Trophoblast cell (in vitro differentiated cells and primary cell): ENCODE results near the gene IKZF3.

Experiments used
- DNase-seq, 2 donors: peaks; one replicate each; pipeline ENCODE4 v3.0.0-alpha.2; 2016
- H2AFZ ChIP-seq: 2 replicates; pipeline ENCODE4 v1.6.1; 2013; ENCODE audit warnings: low read length, moderate library complexity, mild to moderate bottlenecking; ENCODE audit not compliant: insufficient read depth, poor library complexity
- H2AK5ac ChIP-seq: 2 replicates; pipeline ENCODE4 v1.6.1; 2013; ENCODE audit warnings: mild to moderate bottlenecking, low read length
- H2BK120ac ChIP-seq: 2 replicates; pipeline ENCODE4 v1.6.1; 2013; ENCODE audit warnings: low read length, mild to moderate bottlenecking, moderate library complexity; ENCODE audit not compliant: insufficient read depth, poor library complexity
- H2BK12ac ChIP-seq: 2 replicates; pipeline ENCODE4 v1.6.1; 2013; ENCODE audit warnings: mild to moderate bottlenecking, low read length, moderate library complexity
- H2BK5ac ChIP-seq: 2 replicates; pipeline ENCODE4 v1.6.1; 2013; ENCODE audit warnings: low read length, low read depth, moderate library complexity, mild to moderate bottlenecking; ENCODE audit not compliant: poor library complexity
- H3K14ac ChIP-seq: 2 replicates; pipeline ENCODE4 v1.6.1; 2013; ENCODE audit warnings: mild to moderate bottlenecking, low read length
- H3K18ac ChIP-seq: 2 replicates; pipeline ENCODE4 v1.6.1; 2013; ENCODE audit warnings: mild to moderate bottlenecking, low read length
- H3K23ac ChIP-seq: 2 replicates; pipeline ENCODE4 v1.6.1; 2013; ENCODE audit warnings: low read length
- H3K27ac ChIP-seq: 2 replicates; pipeline ENCODE4 v1.5.1; 2013; ENCODE audit warnings: low read depth, mild to moderate bottlenecking, inconsistent platforms, low read length, moderate library complexity
- H3K27me3 ChIP-seq: 2 replicates; pipeline ENCODE4 v1.6.1; 2013; ENCODE audit warnings: inconsistent platforms, mild to moderate bottlenecking, low read length, moderate library complexity; ENCODE audit not compliant: insufficient read depth
- H3K36me3 ChIP-seq, 2 experiments: 1 replicate in 1 of 2; 2 replicates in 1 of 2; pipeline ENCODE4 v1.6.1; 2013; ENCODE audit warnings: low read length in 2 of 2, mild to moderate bottlenecking in 2 of 2, moderate library complexity in 1 of 2; ENCODE audit not compliant: insufficient read depth in 2 of 2, control insufficient read depth in 1 of 2
- H3K4ac ChIP-seq: 2 replicates; pipeline ENCODE4 v1.6.1; 2013; ENCODE audit warnings: low read depth, mild to moderate bottlenecking, low read length, moderate library complexity
- H3K4me1 ChIP-seq, 2 experiments: 1 replicate in 1 of 2; 2 replicates in 1 of 2; pipeline ENCODE4 v1.6.1; 2013; ENCODE audit warnings: low read length in 2 of 2, mild to moderate bottlenecking in 2 of 2, moderate library complexity in 1 of 2; ENCODE audit not compliant: insufficient read depth in 2 of 2, control insufficient read depth in 1 of 2
- H3K4me2 ChIP-seq: 2 replicates; pipeline ENCODE4 v1.6.1; 2013; ENCODE audit warnings: inconsistent platforms, mild to moderate bottlenecking, low read length, moderate library complexity
- H3K4me3 ChIP-seq: 2 replicates; pipeline ENCODE4 v1.5.1; 2013; ENCODE audit warnings: mild to moderate bottlenecking, low read depth, low read length, inconsistent platforms
- H3K79me1 ChIP-seq: one replicate; pipeline ENCODE4 v1.6.1; 2013; ENCODE audit warnings: low read length
- H3K79me2 ChIP-seq: 2 replicates; pipeline ENCODE4 v1.6.1; 2013; ENCODE audit warnings: low read length, mild to moderate bottlenecking; ENCODE audit not compliant: control insufficient read depth, insufficient read depth, poor library complexity
- H3K9ac ChIP-seq: 2 replicates; pipeline ENCODE4 v1.6.1; 2013; ENCODE audit warnings: mild to moderate bottlenecking, low read length
- H3K9me3 ChIP-seq: 2 replicates; pipeline ENCODE4 v1.6.1; 2013; ENCODE audit warnings: low read depth, mild to moderate bottlenecking, control low read depth, inconsistent platforms, low read length; ENCODE audit not compliant: insufficient read depth
- H4K12ac ChIP-seq: 2 replicates; pipeline ENCODE4 v1.6.1; 2013; ENCODE audit warnings: low read depth, mild to moderate bottlenecking, low read length, moderate library complexity
- H4K8ac ChIP-seq: 2 replicates; pipeline ENCODE4 v1.6.1; 2013; ENCODE audit warnings: low read depth, mild to moderate bottlenecking, low read length, moderate library complexity
- H4K91ac ChIP-seq: one replicate; pipeline ENCODE4 v1.6.1; 2013; ENCODE audit warnings: low read depth, mild to moderate bottlenecking, low read length, moderate library complexity
- WGBS: extraction: QIAGEN DNeasy Blood & Tissue Kit; methylation state at CpG from one replicate; pipeline ENCODE4 v1.1.7; 2013; ENCODE audit warnings: missing lambda C conversion rate; ENCODE audit not compliant: insufficient read length, insufficient coverage; ENCODE audit errors: extremely low coverage; 5-methylcytosine and 5-hydroxymethylcytosine counted together

IKZF3 gene

DNA sequence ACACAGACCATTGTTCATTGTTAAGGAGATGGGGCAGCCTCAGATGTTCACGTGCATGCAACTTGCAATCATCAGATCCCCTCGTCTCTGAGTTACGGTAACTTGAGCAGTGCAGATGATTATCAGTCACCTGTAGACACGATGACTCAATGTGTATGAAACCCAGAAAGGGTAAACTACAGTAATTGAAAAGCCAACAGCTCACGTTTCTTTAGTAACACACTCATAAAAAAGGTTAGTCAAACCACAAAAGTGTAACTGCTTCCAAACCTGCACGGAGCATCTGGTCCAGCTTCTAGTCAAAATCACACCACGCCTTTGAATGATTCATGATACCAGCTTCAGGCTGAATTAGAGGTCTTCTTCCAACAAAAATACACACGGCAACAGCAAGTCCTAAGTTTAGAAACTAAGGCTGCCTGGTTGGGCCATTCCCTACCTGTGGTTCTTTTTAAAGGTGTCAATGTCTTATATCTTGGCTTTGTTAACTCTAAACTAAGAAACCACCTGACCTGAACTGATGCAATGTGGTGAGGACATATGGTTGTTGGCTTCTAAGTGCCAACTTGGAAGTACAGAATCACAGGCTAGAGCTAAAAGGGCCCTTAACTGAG, 94.0 kb downstream of the IKZF3 start:
- no peak overlapping the region for H2BK120ac ChIP-seq
- H2AK5ac ChIP-seq, result no peak overlapping the region
- peaks cover 4% of the 10 kb centered on the region for H3K9me3 ChIP-seq
- H3K14ac ChIP-seq, result no peak overlapping the region
- H3K4me1 ChIP-seq, result peaks cover 4 to 8% of the 10 kb centered on the region in 2 experiments
- H3K27ac ChIP-seq, result no peak overlapping the region
- DNase-seq, result peak; percentile 40 to 69
- H4K12ac ChIP-seq, result no peak overlapping the region
- H2BK5ac ChIP-seq, result no peak overlapping the region
- no peak overlapping the region for H3K4ac ChIP-seq
- no peak overlapping the region for H2BK12ac ChIP-seq
- WGBS, result no CpG with 5 or more reads among the region's 8 CpGs
- no peak overlapping the region for H4K8ac ChIP-seq
- H3K4me2 ChIP-seq, result no peak overlapping the region
- no peak overlapping the region for H3K9ac ChIP-seq
- H3K23ac ChIP-seq, result no peak overlapping the region
- H3K4me3 ChIP-seq, result no peak overlapping the region
- no peaks in the 10 kb centered on the region for H3K79me1 ChIP-seq
- no peaks in the 10 kb centered on the region for H3K36me3 ChIP-seq
- H3K18ac ChIP-seq, result no peak overlapping the region
- H4K91ac ChIP-seq, result no peak overlapping the region
- peaks cover 2% of the 10 kb centered on the region for H3K27me3 ChIP-seq
- H2AFZ ChIP-seq, result no peak overlapping the region
- no peaks in the 10 kb centered on the region for H3K79me2 ChIP-seq

DNA sequence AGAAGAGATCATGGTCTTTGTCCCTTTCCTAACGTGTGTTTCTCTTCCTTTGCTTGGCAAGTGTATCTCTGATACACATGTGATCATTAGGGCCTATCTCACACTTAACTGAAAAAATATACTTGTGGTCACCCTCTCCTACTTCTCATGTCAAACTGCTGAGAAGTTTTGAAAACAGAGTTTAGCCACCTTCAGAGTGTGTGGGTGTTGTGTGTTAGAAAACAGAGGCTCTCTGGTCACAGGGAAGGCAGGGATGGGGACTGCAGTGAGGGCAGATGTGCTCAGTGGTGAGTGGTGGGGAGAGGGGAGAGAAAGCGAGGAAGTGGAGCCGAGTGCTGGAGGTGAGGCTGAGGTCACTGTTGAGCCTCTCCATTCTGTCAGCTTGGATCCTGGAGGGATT, 97.0 kb downstream of the IKZF3 start:
- Histone ChIP-seq H2AK5ac (no peak overlapping the region), H3K4me1 (peaks cover 2 to 4% of the 10 kb centered on the region in 2 experiments), H3K27ac (no peak overlapping the region), H3K27me3 (peaks cover 2% of the 10 kb centered on the region), H3K4ac (no peak overlapping the region), H3K79me2 (no peaks in the 10 kb centered on the region), H3K4me2 (no peak overlapping the region), H3K79me1 (no peaks in the 10 kb centered on the region), H3K18ac (no peak overlapping the region), H4K8ac (no peak overlapping the region), H3K9ac (no peak overlapping the region), H2BK5ac (no peak overlapping the region), H2BK12ac (no peak overlapping the region), H3K4me3 (no peak overlapping the region), H2BK120ac (no peak overlapping the region), H3K36me3 (no peaks in the 10 kb centered on the region), H3K9me3 (peaks cover 4% of the 10 kb centered on the region), H4K12ac (no peak overlapping the region), H2AFZ (no peak overlapping the region), H4K91ac (no peak overlapping the region), H3K14ac (no peak overlapping the region), H3K23ac (no peak overlapping the region)
- no peak for DNase-seq
- WGBS, result no CpG with 5 or more reads among the region's 3 CpGs

DNA sequence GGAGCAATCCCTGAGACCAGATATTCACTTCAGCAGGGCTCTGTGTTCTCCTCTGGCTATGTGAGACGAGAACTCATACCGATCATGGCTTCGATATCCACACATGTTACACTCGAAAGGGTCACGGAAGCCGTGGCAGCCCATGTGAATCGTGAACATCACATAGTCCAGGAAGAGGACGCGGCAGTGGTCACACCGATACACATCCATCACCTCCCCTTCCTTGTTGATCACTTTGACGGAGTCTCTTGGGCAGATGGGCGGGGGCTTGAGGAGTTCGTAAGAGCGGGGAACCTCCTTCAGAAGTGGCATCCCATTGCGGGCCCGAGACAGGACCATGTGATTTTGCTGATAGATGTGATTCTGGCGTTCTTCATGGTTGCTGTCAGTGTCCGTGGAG, 98.3 kb downstream of the IKZF3 start:
- no peak overlapping the region for H2BK12ac ChIP-seq
- no peaks in the 10 kb centered on the region for H3K79me2 ChIP-seq
- H4K91ac ChIP-seq, result no peak overlapping the region
- no peaks in the 10 kb centered on the region for H3K36me3 ChIP-seq
- no peak overlapping the region for H2BK5ac ChIP-seq
- WGBS, result no CpG with 5 or more reads among the region's 18 CpGs
- H2AFZ ChIP-seq, result no peak overlapping the region
- no peak overlapping the region for H2AK5ac ChIP-seq
- H3K14ac ChIP-seq, result no peak overlapping the region
- H2BK120ac ChIP-seq, result no peak overlapping the region
- peaks cover 2 to 4% of the 10 kb centered on the region in 2 experiments for H3K4me1 ChIP-seq
- no peak overlapping the region for H4K12ac ChIP-seq
- no peak overlapping the region for H3K4me2 ChIP-seq
- H3K9me3 ChIP-seq, result peaks cover 4% of the 10 kb centered on the region
- no peak overlapping the region for H3K9ac ChIP-seq
- H3K79me1 ChIP-seq, result no peaks in the 10 kb centered on the region
- H3K4me3 ChIP-seq, result no peak overlapping the region
- no peak overlapping the region for H4K8ac ChIP-seq
- no peak for DNase-seq
- no peak overlapping the region for H3K4ac ChIP-seq
- H3K27ac ChIP-seq, result no peak overlapping the region
- no peak overlapping the region for H3K18ac ChIP-seq
- H3K23ac ChIP-seq, result no peak overlapping the region
- no peaks in the 10 kb centered on the region for H3K27me3 ChIP-seq

DNA sequence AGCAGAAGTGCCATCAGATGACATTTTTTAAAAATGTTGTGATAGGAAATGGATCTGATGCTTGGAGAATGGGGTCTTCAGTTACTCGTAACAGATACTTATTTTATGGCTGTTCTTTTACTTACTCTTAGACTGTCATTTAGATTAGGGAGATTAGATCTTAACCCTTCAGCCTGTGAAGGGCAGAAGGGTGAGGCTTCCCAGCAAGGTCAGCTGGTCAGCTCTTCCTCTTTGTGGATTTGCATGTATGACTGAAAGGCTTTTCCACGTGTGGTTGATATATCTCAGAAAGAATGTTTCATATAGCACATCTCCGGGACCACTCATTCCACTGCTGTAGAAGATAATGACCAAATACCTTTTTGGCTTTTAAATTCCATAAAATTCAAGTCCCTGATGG, 98.9 kb downstream of the IKZF3 start:
- Histone ChIP-seq H3K4me2 (no peak overlapping the region), H3K4ac (no peak overlapping the region), H2BK12ac (no peak overlapping the region), H3K14ac (no peak overlapping the region), H3K9ac (no peak overlapping the region), H4K91ac (no peak overlapping the region), H3K23ac (no peak overlapping the region), H4K12ac (no peak overlapping the region), H3K36me3 (no peaks in the 10 kb centered on the region), H3K9me3 (peaks cover 4% of the 10 kb centered on the region), H2AK5ac (no peak overlapping the region), H3K27ac (no peak overlapping the region), H2AFZ (no peak overlapping the region), H3K79me1 (no peaks in the 10 kb centered on the region), H3K79me2 (no peaks in the 10 kb centered on the region), H3K4me3 (no peak overlapping the region), H4K8ac (no peak overlapping the region), H2BK120ac (no peak overlapping the region), H2BK5ac (no peak overlapping the region), H3K18ac (no peak overlapping the region), H3K4me1 (peaks cover 2 to 4% of the 10 kb centered on the region in 2 experiments), H3K27me3 (no peaks in the 10 kb centered on the region)
- no peak for DNase-seq
- no CpG with 5 or more reads among the region's 3 CpGs for WGBS
